Measurements from ENCODE around the gene HSD17B12.
"Not testable (repeated sequence)": the region's sequence is repeated elsewhere in the genome, so short reads cannot be mapped to it uniquely, and the experiment has no call there.

HSD17B12 gene

GRCh38 chr11:43747130-43747802 lies 66.7 kb downstream of the HSD17B12 start:
- DNase-seq (ENCODE audit: low spot score), result no peak

DNA sequence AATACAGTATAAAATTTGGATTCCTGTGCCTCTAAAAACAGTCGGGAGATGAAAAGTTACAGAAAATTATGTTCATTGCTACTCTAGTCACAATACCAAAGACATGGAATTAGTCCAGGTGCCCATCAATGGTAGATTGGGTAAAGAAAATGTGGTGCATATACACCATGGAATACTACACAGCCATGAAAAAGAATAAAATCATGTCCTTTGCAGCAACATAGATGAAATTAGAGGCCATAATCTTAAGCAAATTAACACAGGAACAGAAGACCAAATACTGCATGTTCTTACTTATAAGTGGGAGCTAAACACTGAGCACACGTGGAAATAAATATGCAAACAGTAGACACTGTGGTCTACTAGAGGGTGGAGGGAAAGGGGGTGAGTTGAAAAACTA lies 67.6 kb downstream of the HSD17B12 start:
- no peak for DNase-seq (ENCODE audit: low spot score)

GRCh38 chr11:43751726-43752125 lies 71.2 kb downstream of the HSD17B12 start:
- no peak for DNase-seq (ENCODE audit: low spot score)

- peak; percentile 59 for DNase-seq (ENCODE audit: low spot score)
Observed at GRCh38 chr11:43756575-43756974, 76.0 kb downstream of the HSD17B12 start.

DNA sequence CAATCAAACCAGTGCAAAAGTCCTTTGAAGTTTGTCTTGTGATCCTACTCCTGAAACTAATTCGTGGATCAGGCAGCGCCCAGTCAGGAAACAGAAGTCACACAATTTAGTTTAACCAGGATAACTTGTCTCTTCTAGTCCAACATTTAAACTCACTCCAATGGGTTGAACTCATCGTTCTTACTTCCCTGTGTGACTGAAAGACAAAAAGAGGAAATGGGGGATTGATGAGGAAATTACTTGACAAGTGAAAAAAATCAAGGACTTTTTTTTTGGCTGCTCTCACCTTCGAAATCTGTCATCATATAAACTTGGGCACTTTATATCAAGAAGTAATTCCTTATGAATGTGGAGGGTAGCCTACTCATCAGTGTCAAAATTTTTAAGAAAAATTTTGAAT lies 78.4 kb downstream of the HSD17B12 start:
- DNase-seq (ENCODE audit: low spot score), result no peak

DNA sequence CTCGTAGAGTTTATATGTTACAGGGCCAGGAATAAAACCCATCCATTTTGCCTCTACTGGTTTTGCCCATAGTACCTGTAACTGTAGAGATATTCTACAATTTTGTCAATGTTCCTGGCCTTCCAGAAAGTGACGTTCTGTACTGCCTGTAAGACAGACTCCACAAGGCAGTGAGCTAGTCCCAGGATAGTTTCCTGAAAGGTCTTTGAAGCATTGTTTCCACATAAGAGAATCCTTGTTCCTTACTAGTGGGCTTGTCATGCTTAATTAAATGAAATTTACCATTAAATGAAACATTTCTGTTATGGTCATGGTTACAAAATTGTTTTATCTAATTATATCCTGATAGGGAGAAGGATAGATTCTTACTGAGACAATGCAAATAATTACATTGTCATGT lies 80.4 kb downstream of the HSD17B12 start:
- no peak for DNase-seq (ENCODE audit: low spot score)

GRCh38 chr11:43765194-43765593 lies 84.7 kb downstream of the HSD17B12 start:
- DNase-seq (ENCODE audit: low spot score), result no peak

DNA sequence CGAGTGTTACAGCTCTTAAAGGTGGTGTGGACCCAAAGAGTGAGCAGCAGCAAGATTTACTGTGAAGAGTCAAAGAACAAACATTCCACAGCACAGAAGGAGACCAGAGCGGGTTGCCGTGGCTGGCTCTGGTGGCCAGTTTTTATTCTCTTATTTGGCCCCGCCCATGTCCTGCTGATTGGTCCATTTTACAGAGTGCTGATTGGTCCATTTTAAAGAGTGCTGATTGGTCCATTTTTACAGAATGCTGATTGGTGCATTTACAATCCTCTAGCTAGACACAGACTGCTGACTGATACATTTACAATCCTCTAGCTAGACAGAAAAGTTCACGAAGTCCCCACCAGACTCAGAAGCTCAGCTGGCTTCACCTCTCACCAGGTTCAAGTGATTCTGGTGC lies 88.1 kb downstream of the HSD17B12 start:
- DNase-seq (ENCODE audit: low spot score), result not testable (repeated sequence)

DNA sequence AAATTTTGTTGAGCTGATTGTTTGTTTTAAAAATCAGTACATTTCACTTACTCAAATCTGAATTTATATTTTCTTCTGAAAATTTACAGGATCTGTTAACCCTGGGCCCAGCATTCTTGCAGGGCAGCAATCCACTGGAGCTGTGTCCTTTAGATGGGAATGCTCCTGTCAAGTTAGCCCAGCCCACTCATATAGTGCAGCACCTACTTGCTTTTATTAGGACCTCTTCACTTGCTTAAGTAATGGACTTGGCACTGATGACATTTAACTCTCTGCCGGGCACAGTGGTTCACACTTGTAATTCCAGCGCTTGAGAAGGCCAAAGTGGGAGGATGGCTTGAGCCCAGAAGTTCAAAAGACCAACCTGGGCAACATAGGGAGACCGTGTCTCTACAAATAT lies 89.6 kb downstream of the HSD17B12 start:
- DNase-seq (ENCODE audit: low spot score), result no peak

DNA sequence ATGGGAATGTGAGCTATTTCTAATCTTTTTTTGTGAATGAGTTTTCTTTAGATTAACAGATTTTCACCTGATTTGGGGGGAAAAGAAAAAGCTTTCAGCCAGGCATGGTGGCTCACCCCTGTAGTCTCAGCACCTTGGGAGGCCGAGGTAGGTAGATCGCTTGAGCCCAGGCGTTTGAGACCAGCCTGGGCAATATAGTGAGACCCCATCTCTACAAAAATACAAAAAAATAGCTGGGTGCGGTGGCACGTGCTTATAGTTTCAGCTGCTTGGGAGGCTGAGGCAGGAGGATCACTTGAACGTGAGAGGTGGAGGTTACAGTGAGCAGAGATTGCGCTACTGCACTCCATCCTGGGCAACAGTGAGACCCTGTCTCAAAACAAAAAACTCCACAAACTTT lies 92.2 kb downstream of the HSD17B12 start:
- DNase-seq (ENCODE audit: low spot score), result no peak

- DNase-seq (ENCODE audit: low spot score), result no peak
Observed at GRCh38 chr11:43774786-43775185, 94.2 kb downstream of the HSD17B12 start.

DNA sequence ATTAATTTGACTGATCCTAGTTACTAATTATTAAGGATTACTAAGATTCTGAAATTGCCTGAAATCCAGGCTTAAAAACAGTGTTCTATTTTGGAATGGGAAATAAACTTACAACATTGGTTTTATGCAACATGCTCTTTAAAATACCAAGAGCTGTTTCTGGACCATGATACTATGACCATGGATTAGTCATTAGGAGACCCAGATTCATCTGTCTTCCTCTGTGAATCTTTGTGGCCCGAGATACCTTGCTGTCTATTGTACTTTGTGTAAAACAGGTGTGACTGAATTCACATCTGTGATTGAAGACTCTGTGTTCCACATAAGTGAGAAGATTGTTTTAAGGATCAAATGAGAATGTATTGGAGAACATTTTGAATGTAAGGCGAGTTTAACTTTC lies 98.8 kb downstream of the HSD17B12 start:
- DNase-seq (ENCODE audit: low spot score), result no peak

- DNase-seq (ENCODE audit: low spot score), result no peak
Observed at GRCh38 chr11:43784301-43784700, 103.8 kb downstream of the HSD17B12 start.

DNA sequence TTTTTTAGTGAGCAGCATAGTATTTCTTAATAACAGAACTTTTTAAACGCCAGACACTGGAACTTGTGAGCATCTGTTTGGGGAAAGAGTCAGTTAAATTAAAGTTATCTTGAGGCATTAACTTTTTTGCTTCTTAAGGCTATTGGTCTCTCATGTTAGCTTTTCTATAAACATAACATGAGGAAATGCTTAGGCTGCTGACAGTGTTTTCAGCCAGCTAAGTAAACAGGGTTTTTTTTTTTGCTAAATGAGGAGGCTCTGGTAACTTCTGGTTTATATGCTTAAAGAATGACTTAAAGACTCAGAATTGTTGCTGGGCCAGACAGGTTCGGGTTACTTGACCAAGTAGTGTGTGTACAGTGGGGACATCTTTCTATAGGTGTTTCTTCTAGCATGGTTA lies 104.3 kb downstream of the HSD17B12 start:
- no peak for DNase-seq (ENCODE audit: low spot score)

- no peak for DNase-seq (ENCODE audit: low spot score)
Observed at GRCh38 chr11:43785318-43785717, 104.8 kb downstream of the HSD17B12 start.

GRCh38 chr11:43786016-43786415 lies 105.5 kb downstream of the HSD17B12 start:
- DNase-seq (ENCODE audit: low spot score), result no peak

- no peak for DNase-seq (ENCODE audit: low spot score)
Observed at GRCh38 chr11:43787824-43788223, 107.3 kb downstream of the HSD17B12 start.

GRCh38 chr11:43788421-43788820 lies 107.9 kb downstream of the HSD17B12 start:
- no peak for DNase-seq (ENCODE audit: low spot score)

- peak; percentile 82 for DNase-seq (ENCODE audit: low spot score)
Observed at GRCh38 chr11:43789700-43790443, 109.3 kb downstream of the HSD17B12 start.

DNA sequence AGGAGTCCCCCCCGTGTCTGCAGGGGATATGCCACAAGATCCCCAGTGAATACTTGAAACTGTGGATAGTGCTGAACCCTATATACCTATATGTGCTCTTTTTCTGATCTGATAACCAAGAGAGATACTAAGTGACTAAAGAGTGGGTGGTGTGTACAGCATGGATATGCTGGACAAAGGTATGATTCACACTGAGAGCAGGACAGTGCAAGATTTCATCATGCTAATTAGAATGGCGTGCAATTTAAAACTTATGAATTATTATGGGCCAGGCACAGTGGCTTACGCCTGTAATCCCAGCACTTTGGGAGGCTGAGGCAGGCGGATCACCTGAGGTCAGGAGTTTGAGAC lies 109.9 kb downstream of the HSD17B12 start:
- no peak for DNase-seq (ENCODE audit: low spot score)

DNA sequence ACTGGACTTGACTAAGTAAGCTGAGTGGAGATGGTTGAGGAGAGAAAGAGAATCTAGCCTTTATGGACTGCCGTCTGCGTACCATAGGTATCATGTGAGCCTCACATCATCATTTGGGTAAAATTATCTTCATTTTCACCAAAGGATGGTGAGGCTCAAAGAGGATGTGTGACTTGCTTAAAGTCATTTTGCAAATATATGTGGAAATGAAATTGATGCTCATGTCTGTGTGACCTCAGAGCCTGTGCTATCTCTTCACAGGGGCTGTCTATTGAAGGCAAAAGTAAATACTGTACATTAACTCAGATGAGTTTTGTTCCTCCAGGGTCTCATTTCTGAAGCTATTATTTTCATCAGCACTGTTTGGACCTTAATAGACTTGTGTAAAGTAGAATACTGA lies 116.8 kb downstream of the HSD17B12 start:
- no peak for DNase-seq (ENCODE audit: low spot score)

DNA sequence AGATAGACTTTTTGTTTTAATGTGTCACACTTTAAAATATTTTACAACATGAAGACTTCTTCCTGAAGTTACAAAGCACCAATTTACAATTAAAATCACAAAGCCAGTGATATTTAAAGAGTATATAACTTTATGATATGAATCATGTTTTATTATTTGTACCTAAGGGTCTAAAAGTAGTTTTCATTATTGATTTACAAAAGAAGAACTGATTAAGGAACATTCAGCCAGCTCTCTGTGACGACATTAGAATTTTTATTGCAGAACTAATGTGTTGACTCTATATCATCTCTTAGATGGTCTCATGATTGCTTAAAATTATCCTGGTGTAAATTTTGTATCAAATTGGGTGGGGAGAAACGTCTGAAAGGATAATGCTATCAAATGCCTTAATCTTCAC lies 117.3 kb downstream of the HSD17B12 start:
- no peak for DNase-seq (ENCODE audit: low spot score)

- no peak for DNase-seq (ENCODE audit: low spot score)
Observed at GRCh38 chr11:43802509-43802908, 122.0 kb downstream of the HSD17B12 start.

DNA sequence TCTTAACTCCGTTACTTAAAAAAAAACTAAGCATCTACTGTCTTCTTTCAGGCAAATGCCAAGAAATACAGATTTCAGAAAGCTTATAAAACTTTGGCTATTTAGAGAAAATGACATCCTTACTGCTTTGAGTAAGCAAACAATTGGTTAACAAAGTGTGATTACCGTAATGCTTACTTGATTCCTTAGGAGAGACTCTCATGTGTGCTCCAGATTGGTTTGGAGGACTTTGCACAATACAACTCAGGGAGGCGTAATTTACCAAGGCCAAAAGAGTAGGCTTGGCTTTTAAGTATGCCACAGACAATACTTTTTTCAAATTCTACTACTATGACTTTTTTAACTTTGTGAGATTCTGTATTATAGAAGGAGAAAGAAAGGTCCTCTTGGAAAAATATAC lies 123.2 kb downstream of the HSD17B12 start:
- DNase-seq (ENCODE audit: low spot score), result no peak

All from kidney tubule cell (primary cell).